Pancreas (tissue), 10 donors: Measurements from ENCODE around the gene SEMA4G. TPM values are rescaled to one million over a fixed set of nuclear protein-coding genes. Genes with fewer than 3 reads are reported as not detected.
A peak's percentile ranks its signal among the peaks of the same experiment; 100 is the strongest.

Source experiments
- ATAC-seq, 4 donors: fragments of 200-7000 bp; cut with Tn5 transposase; one replicate each; pipeline versions ENCODE4 v1.8.0 to v1.9.1; 2020; ENCODE audit warnings: mild to moderate bottlenecking in 4 of 4, moderate library complexity in 4 of 4
- DNase-seq, 6 donors: peaks; one replicate each; pipeline ENCODE4 v3.0.0-alpha.2; 2020
- FAIRE-seq: peaks from 2 replicates; lab custom pipeline; 2012; peaks lifted over from hg19 to GRCh38; lab: Jason Lieb, UNC
- H3K27ac ChIP-seq, 4 donors: fragments of 200-600 bp; sonication (generic); 1 replicate in 3 of 4; 2 replicates in 1 of 4; pipeline versions ENCODE4 v1.5.0 to v1.8.0; 2020
- H3K27me3 ChIP-seq, 4 donors: fragments of 200-600 bp; one replicate each; pipeline ENCODE4 v1.8.0; 2021
- H3K36me3 ChIP-seq, 3 donors: fragments of 200-600 bp; sonication (generic) in 1 of 3; one replicate each; pipeline versions ENCODE4 v1.5.0 to v1.8.0; 2020 to 2021
- H3K4me1 ChIP-seq, 3 donors: fragments of 200-600 bp; one replicate each; pipeline ENCODE4 v1.8.0; 2021
- H3K4me3 ChIP-seq, 4 donors: fragments of 200-600 bp; sonication (generic) in 2 of 4; one replicate each; pipeline versions ENCODE4 v1.5.0 to v1.8.0; 2020 to 2021
- H3K9me3 ChIP-seq, 4 donors: fragments of 200-600 bp; one replicate each; pipeline ENCODE4 v1.8.0; 2021
- CTCF ChIP-seq, 4 donors: fragments of 200-600 bp; sonication (generic) in 3 of 4; IDR thresholded peaks; one replicate each; pipeline versions ENCODE4 v1.5.0 to v1.8.0; 2021; ENCODE audit warnings: antibody characterized with exemption in 4 of 4
- WGBS, 2 donors: extraction: QIAGEN DNeasy Blood & Tissue Kit; methylation state at CpG; one replicate each; pipeline ENCODE4 v1.1.7; 2013; 5-methylcytosine and 5-hydroxymethylcytosine counted together
- intact Hi-C, 3 donors: fragments of 100-400 bp; cut with DNase I; formaldehyde crosslinking; loops; one replicate each; pipeline versions ENCODE4 v1.11.1 to v1.14.2; 2022
- polyA plus RNA-seq, 2 donors: library from polyadenylated mRNA; stranded (reverse); fragments of 200-250 nt; gene quantifications; one replicate each; pipeline ENCODE4 v1.2.3, GENCODE V29; 2013
- total RNA-seq, 6 donors: library from RNA; stranded (reverse); fragmentation: NEBNext Ultra II Directional in 4 of 6; extraction: Animal tissue kit (Norgen Biotek cat#: 25700) in 4 of 6; gene quantifications; one replicate each; pipeline versions ENCODE4 v1.2.1 to v1.2.4, GENCODE V29; 2021 to 2023
- donor health status: healthy with polysubstance abuse.
- donor health status: DM: no; HTN: no; CAD: no; lungs with moderate emphysema.
- donor health status: DM: no; HTN: no; CAD: no.
- donor health status: control.
- donor health status: control.
- donor health status: Bipolar disorder and iron deficiency.
- donor health status: DM: yes; HTN: yes; CAD: no.
- donor health status: DM: no; HTN: no; CAD: no.
- donor health status: DM: no; HTN: no; CAD: no.
- donor health status: DM: yes; HTN: yes; CAD: no.

Gene SEMA4G
- total and polyA plus RNA-seq, 8 donors, result 8.7 to 36.4 (median 15.3) TPM

GRCh38 chr10:100997360-100998182 lies 28.3 kb downstream of the SEMA4G start:
- Histone ChIP-seq H3K4me1 (peaks cover 0 to 20% (median 8%) of the 10 kb centered on the region in 3 donors), H3K9me3 (no peaks in the 10 kb centered on the region), H3K27me3 (no peaks in the 10 kb centered on the region), H3K4me3 (peak overlapping the region; percentile 47 to 91 (median 84)), H3K27ac (peak overlapping the region; percentile 95 to 99 (median 98)), H3K36me3 (no peaks in the 10 kb centered on the region)
- intact Hi-C loops, result no loop called here
- TF ChIP-seq CTCF (IDR thresholded peaks at IDR 0.05), result peak; percentile 75 to 93 (median 90)
- FAIRE-seq (no peak), DNase-seq (peak; percentile 78 to 97 (median 88)), ATAC-seq (peak; percentile 64 to 79 (median 72))
- WGBS, 2 donors, result 0% methylated on average over 56 to 66 of the region's 66 CpGs

DNA sequence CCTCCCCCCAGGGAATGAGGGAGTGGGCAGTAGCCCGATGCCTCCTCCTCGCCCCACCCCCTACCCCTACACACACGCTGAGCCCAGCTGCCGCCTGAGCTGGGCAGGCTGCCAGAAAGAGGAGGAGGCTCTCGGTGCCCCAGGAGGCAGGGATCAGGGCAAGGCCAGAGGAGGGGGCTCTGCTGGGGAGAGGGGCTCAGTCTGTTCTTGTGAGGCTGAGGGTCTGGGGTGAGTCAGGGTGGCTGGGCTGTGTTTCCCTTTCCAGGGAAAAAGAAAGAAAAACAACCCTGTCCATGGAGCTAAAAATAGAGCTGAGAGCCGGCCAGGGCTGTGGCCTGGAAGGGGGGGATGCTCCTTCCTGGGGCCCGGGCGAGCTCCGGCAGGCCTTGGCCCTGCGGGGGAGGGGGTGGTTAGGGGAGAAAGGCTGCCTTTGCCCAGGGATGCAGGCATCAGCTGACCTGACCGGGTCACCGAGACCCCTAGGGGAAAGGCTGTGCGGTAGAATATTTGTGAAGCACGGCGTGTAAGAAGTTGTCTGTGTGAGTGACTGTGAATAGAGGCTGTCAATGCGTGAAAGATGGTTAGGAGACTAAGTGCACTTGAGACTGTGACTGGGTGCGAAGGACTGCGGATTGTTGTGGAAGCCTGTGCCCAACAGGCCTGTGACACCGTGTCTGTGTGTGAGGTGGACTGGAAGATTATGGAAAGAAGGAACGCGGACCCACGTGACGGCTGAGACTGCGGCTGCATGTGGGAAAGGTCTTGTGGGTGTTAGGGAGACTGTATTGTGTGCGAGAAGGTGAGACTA lies 29.1 kb downstream of the SEMA4G start:
- Histone ChIP-seq H3K9me3 (no peaks in the 10 kb centered on the region), H3K36me3 (peaks cover 0 to 1% (median under 1%) of the 10 kb centered on the region in 3 donors), H3K27ac (peak overlapping the region; percentile 95 to 99 (median 98)), H3K4me3 (peak overlapping the region; percentile 47 to 91 (median 84)), H3K27me3 (no peaks in the 10 kb centered on the region), H3K4me1 (peaks cover 0 to 20% (median 8%) of the 10 kb centered on the region in 3 donors)
- ATAC-seq (peak; percentile 66 to 74 (median 68)), DNase-seq (peak; percentile 84 to 96 (median 90)), FAIRE-seq (no peak)
- WGBS, 2 donors, result 2% methylated on average over 24 to 25 of the region's 25 CpGs
- no peak for TF ChIP-seq CTCF (IDR thresholded peaks at IDR 0.05)
- intact Hi-C loops, result no loop called here

GRCh38 chr10:100998991-100999741 lies 29.9 kb downstream of the SEMA4G start:
- Histone ChIP-seq H3K36me3 (peaks cover 0 to 7% (median 5%) of the 10 kb centered on the region in 3 donors), H3K27ac (peak overlapping the region; percentile 95 to 99 (median 98)), H3K9me3 (no peaks in the 10 kb centered on the region), H3K27me3 (no peaks in the 10 kb centered on the region), H3K4me3 (peak overlapping the region; percentile 47 to 91 (median 84)), H3K4me1 (peaks cover 0 to 20% (median 8%) of the 10 kb centered on the region in 3 donors)
- peak; percentile 71 to 93 (median 83) for DNase-seq
- 0% methylated on average over 57 to 83 of the region's 83 CpGs for WGBS, 2 donors
- intact Hi-C loops, result no loop called here
- FAIRE-seq, result no peak
- ATAC-seq, result peak; percentile 64 to 81 (median 72)
- peak; percentile 93 to 99 (median 97) for TF ChIP-seq CTCF (IDR thresholded peaks at IDR 0.05)

DNA sequence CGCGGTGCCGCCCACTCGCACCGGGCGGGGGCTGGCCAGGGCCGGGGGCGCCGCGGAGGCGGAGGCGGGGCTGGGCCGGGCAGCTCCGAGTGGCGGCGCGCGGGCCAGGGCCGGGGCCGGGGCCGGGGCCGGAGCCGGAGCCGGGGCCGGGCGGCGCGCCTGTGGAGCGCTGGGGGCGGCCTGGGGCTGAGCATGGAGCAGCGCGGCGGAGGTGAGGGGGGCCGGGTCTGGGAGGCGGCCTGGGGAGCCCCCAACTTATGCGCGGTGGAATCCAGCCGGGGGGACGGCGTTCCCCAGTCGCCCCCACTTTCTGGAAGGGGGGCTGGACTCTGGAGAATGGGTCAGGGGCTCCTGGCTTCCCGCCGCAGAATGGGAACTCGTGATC lies 30.4 kb downstream of the SEMA4G start, which contains the start of gene LZTS2:
LZTS2 (plus strand) TSS at position 67 of the 385 bp plus-strand sequence. CDS start 2,731 bp downstream, outside the sequence.
- Histone ChIP-seq H3K36me3 (peaks cover 0 to 7% (median 5%) of the 10 kb centered on the region in 3 donors), H3K4me1 (peaks cover 0 to 20% (median 8%) of the 10 kb centered on the region in 3 donors), H3K4me3 (peak within 1 kb of the TSS; percentile 47 to 91 (median 84)), H3K27ac (peak within 1 kb of the TSS; percentile 95 to 99 (median 98)), H3K9me3 (no peaks in the 10 kb centered on the region), H3K27me3 (no peaks in the 10 kb centered on the region)
- no peak for DNase-seq
- FAIRE-seq, result no peak
- TF ChIP-seq CTCF (IDR thresholded peaks at IDR 0.05), result no peak
- ATAC-seq, result peak in 2 of 4 donors; percentile 41 to 51
- 1% methylated on average over 38 to 44 of the region's 44 CpGs for WGBS, 2 donors
- intact Hi-C loops, result no loop called here
